GM23248 (cell line): ENCODE measurements around the gene PLA2R1.

ENCODE experiments used
- EZH2 ChIP-seq: fragments of 200-600 bp; sonication (generic); IDR thresholded peaks from 2 replicates; pipeline ENCODE4 v1.6.1; 2018; ENCODE audit warnings: antibody characterized with exemption, mild to moderate bottlenecking; ENCODE audit not compliant: insufficient read depth, poor library complexity, severe bottlenecking
- EZH2phosphoT487 ChIP-seq: fragments of 200-600 bp; sonication (generic); IDR thresholded peaks from 2 replicates; pipeline ENCODE4 v1.6.1; 2018; ENCODE audit warnings: antibody characterized with exemption, moderate library complexity, mild to moderate bottlenecking, low read depth; ENCODE audit not compliant: insufficient read depth

GRCh38 chr2:159916511-159916910, 145.9 kb downstream of the PLA2R1 start:
- TF ChIP-seq EZH2 (no peak), EZH2phosphoT487 (no peak)
